Fibroblast of skin of left biceps (primary cell): ENCODE data around the gene PRRT1B.

ENCODE experiments used
- DNase-seq, 2 experiments: peaks; one replicate each; pipeline ENCODE4 v3.0.0-alpha.2; 2013; ENCODE audit warnings: low read depth in 2 of 2

The PRRT1B gene

DNA sequence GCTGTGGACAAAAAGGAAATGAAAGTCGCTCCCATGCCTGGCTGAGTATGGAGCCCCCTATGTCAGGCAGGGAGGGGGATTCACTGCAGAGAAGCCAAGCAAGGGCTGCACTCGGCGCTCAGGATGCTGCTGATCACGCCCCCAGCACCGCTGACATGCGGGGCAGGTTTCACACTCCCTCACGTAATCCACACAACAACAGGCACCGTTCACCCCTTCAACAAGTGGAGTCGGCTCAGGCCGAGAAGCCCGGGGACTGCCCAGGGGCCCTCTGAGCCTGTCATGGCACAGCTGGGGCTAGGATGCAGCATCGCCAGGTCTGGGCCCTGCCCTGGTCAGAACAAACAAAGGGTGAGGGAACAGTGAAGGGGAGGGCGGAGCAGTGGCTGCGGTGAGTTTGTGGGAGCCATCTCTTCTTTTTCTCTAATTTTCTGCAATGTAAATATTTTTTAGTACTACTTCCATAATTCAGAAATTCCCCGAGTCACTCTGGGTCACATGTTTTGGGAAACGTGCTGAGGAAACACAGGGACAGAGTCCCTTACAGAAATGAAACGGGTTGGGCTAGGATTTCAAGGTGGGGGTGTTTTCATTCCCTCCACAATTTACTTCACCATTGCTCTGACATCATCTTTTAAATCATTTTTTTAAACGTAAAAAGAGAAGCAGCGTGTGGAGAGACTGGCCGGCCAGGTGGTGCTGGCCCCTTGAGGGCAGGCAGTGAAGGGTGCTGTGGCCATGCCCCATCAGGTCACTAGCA, 49.8 kb downstream of the PRRT1B start:
- no peak for DNase-seq

DNA sequence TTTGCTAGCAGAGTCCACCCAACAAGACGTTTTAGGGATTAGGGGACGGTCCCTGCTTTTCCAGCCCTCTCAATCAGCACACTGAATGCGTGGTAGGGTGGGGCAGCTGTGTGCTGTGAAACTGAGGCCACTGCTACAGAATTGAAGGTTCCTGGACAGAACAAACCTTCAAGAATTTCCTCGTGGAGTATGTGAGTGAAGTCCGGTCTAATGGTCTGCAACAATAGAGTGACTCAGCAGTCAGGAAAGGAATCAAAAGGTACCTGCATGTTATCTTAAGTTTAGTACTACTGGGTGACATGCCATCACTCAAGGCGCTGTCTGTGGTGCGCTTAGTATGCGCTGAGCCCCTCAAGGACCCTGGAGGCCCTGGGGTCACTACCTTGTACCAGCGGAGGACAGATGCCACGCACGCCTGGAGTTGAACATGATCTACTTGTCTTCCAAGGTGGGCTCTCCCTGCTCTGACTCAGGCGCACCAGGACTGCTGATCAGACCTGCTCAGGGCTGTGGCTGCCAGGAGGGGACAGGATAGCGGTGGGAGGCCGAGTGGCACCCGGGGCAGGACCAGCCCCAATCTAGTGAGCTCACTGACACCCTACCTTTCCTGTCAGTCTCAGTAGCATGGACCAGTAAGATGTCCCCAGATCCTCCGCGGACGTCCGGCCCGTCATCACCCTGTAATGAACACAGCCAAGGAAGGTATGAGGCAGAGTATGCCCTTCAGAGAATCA, 50.5 kb downstream of the PRRT1B start:
- no peak for DNase-seq

DNA sequence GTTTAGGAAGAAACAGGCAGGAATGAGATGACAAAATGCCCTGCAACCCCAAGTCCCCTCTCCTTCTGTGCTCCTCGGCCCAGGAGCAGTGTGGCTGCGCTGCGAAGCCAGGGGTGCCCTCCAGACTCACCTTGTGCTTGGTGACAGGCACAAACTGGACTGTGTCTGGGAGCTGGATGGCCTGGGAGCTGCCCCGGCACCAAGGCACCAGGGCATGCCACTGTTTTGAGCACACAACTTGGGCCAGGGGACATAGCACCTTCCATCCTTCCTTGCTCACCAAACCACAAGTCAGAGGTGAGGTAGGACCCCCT, 51.1 kb downstream of the PRRT1B start:
- DNase-seq: no peak

DNA sequence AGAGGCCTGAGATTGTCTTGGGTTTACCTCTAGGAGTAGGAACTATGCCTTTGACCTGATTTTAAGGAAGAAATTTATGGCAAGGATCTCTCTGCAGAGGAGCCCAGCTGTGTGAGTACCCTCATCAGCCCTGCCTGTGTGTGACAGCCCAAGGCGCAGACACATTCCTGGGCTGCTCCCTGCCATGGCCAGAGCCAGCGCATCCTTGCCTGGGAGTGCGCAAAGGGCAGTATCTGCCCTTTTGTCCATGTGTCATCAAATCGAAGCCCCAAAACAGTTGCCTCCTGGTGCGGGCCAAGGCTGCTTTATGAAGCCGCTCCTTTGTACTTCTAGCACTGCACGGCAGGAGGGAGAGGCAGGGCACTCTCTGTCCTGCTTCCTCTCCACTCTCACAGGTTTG, 51.9 kb downstream of the PRRT1B start:
- no peak for DNase-seq

DNA sequence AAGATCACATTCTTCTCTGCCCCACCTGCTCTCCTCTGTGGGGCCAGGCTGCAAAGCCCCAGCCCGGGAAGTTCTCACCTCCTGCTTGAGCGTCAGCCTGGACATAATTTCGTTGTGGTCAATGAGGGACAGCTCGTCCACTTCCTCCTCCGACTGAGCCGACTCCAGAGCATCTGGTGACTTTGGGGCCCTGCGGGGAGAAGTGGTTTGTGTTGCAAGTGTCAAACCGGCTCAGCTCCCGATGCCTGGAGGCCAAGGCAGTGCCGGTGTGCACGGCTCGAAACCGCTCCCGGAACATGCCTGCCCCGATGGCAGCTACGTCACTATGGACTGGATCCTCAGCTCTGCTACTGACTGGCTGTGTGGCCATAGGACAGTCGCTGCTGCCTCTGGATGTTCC, 52.8 kb downstream of the PRRT1B start:
- no peak for DNase-seq

- no peak for DNase-seq
These were observed 56.4 kb downstream of the PRRT1B start for GRCh38 chr9:131601683-131602181.

- no peak for DNase-seq
These were observed 57.9 kb downstream of the PRRT1B start for GRCh38 chr9:131603199-131603598.

DNA sequence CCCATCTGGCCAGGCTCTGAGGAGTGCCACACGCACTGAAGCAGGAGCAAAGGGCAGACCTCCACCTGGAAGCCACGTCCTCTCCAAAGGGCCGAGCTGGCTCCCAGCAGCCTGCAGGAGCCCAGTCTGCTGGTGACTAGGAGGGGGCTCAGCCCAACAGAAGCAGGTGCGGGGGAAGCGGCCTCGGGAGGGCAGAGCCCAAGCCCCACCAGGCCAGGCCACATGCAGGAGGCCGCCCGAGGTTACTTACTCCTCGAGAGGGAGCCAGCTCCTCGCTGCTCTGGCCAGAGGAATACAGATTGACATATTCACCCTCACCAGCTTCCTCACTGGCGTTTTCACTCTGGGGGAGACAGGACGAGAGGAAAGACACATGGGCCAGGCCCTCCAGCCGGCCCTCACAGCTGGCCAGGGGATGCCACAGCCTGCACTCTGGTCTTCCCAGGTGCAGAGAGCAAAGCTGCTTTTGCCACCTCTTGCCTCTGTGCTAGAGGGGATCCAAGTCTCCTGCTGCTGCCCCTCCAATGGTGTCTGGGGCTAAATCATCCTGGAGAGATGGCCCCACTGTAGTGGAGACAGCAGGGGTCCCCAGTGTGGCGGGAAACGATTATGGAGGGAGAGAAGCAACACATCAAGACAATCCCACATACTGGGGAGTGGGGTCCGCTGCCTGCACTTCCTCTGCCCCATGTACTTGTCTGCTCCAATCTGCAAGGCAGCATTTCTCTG, 58.6 kb downstream of the PRRT1B start:
- DNase-seq: no peak

DNA sequence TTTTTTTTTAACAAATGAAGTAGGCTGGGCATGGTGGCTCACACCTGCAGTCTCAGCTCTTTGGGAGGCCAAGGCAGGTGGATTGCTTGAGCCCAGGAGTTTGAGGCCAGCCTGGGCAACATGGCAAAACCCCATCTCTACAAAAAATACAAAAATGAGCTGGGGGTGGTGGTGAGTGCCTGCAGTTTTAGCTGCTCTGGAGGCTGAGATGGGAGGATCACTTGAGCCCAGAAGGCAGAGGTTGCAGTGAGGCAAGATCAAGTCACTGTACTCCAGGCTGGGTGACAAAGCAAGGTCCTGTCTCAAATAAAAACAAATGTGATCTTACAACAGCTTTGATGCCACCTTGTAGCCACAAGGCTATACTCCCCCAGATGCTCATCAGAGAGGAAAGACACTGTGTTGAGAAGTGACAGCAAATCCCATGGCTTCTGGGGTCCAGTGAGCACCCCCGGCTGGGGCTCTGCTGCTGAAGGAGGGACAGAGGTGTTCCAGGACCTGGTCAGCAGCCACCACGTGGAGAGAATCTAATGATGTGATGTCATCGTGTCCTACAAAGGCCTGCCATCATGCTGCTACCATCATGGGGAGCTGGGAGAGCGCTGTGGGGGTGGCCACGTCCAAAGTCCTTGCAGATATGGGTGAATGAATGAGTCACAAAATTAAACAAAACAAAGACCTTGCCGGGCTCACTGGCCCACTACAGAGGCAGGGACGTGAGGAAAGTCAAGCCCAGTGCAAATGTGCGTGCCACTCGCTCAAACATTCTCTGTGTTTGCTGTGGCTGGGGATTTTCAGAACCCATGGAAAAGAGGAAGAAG, 60.7 kb downstream of the PRRT1B start:
- DNase-seq: no peak

DNA sequence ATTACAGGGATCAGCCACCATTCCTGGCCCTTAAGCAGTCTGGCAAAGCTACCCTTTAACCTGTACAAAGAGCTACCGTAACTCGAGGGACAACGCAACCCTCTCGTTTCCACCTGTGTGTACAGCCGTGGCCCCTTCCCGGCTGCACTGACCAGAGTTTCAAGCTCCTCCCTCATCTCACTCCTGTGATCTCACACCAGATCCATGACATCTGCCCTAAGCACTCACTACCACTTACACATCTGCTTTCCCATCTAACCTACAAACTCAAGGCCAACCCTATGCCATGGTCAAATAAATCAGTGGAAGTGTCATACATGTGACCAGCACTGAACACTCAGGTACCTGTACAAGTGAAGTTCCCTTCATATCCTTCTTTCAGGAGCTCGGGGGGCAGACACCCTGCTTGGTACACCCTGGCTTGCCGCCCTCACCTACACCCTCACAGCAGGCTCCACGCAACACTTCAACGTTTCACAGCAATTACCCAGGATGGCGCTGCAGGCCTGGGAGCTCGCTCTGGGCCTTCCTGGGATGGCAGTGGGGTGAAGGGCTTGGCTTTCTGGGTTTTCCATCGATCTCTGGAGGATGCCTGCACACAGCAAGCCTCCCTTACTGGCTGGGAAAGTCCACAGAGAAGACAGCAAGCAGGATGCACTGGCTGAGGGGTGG, 61.7 kb downstream of the PRRT1B start:
- no peak for DNase-seq

GRCh38 chr9:131607591-131607990, 62.3 kb downstream of the PRRT1B start:
- no peak for DNase-seq

DNA sequence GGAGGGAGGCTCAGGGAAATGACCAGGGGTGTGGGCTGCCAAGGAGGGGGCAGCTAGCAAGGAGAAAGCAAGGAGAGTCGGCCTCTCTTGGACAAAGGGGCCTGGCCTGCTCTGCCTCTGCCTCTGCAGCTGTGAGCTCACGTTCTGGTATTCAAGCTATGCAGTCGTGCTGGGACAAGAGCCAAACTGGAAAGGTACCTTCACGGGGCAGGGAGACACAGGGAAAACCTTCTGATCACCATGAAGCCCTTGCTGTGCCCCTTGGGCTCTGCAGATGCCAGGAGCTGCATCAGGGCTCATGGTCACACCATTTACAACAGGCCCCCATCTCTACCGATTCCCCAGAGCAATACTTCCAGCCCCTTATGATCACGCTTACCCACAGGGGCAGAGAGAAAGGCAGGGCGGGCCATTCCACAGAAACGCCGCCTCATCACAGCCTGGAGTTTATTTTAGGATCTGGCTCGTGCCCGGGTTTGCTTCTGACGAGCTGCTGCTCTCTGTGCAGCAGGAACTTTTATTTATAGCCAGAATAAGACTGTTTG, 63.2 kb downstream of the PRRT1B start:
- peak; percentile 76 to 78 for DNase-seq
